A673 (cell line): ENCODE measurements around the gene YPEL3. TPM values are rescaled to one million over a fixed set of nuclear protein-coding genes. Genes with fewer than 3 reads are reported as not detected.

Experiments
- BruUV-seq: library from RNA; stranded (reverse); fragments of 400-500 nt; replicated peaks from 2 replicates; lab custom pipeline; 2021; lab: Mats Ljungman, UMichigan
- CTCF ChIA-PET: fragments of 300-600 bp; sonication (Branson Sonifier 250); formaldehyde crosslinking; loops from one replicate; lab custom pipeline; 2022; ENCODE audit warnings: antibody characterized with exemption; lab: Charles Lee
- POLR2A ChIA-PET: fragments of 300-600 bp; sonication (Branson Sonifier 250); formaldehyde crosslinking; loops from one replicate; lab custom pipeline; 2022; ENCODE audit warnings: antibody characterized with exemption; ENCODE audit not compliant: low non-redundant PET; lab: Charles Lee
- DNase-seq: peaks from one replicate; pipeline ENCODE4 v3.0.0-alpha.2; 2015; ENCODE audit warnings: low spot score
- H3K27ac ChIP-seq: fragments of 200-600 bp; sonication (generic); 2 replicates; pipeline ENCODE4 v1.5.1; 2016; ENCODE audit warnings: mixed run types, low read depth, mild to moderate bottlenecking, mixed read lengths, antibody characterized with exemption, low read length; ENCODE audit not compliant: poor library complexity, severe bottlenecking
- H3K27me3 ChIP-seq: fragments of 200-600 bp; sonication (generic); replicated peaks from 2 replicates; pipeline ENCODE4 v1.6.1; 2017; ENCODE audit warnings: mixed run types, low read depth, mild to moderate bottlenecking, mixed read lengths, antibody characterized with exemption, low read length; ENCODE audit not compliant: insufficient read depth, poor library complexity
- H3K36me3 ChIP-seq: fragments of 200-600 bp; sonication (generic); 2 replicates; pipeline ENCODE4 v1.6.1; 2016; ENCODE audit warnings: mixed run types, mild to moderate bottlenecking, mixed read lengths, antibody characterized with exemption, low read length; ENCODE audit not compliant: insufficient read depth, poor library complexity, severe bottlenecking
- H3K4me1 ChIP-seq: fragments of 200-600 bp; sonication (generic); 2 replicates; pipeline ENCODE4 v1.6.1; 2017; ENCODE audit warnings: mixed run types, mild to moderate bottlenecking, mixed read lengths, antibody characterized with exemption, low read length; ENCODE audit not compliant: insufficient read depth, poor library complexity, severe bottlenecking
- H3K4me3 ChIP-seq: fragments of 200-600 bp; sonication (generic); 2 replicates; pipeline ENCODE4 v1.5.1; 2016; ENCODE audit warnings: low read depth, mixed run types, mild to moderate bottlenecking, mixed read lengths, low read length; ENCODE audit not compliant: poor library complexity, severe bottlenecking
- H3K9me3 ChIP-seq: fragments of 200-600 bp; sonication (generic); 2 replicates; pipeline ENCODE4 v1.6.1; 2016; ENCODE audit warnings: mixed run types, low read depth, mild to moderate bottlenecking, mixed read lengths, antibody characterized with exemption, low read length; ENCODE audit not compliant: poor library complexity, severe bottlenecking
- CTCF ChIP-seq: fragments of 300-800, 200-600 bp; sonication (generic); conservative IDR thresholded peaks from 2 replicates; pipeline ENCODE4 v1.5.1; 2017; ENCODE audit warnings: low read depth, mild to moderate bottlenecking, antibody characterized with exemption, low read length, moderate library complexity, mixed read lengths
- EZH2 ChIP-seq: fragments of 200-600 bp; sonication (generic); IDR thresholded peaks from 2 replicates; pipeline ENCODE4 v1.6.1; 2017; ENCODE audit warnings: borderline replicate concordance, low read depth, mild to moderate bottlenecking, mixed read lengths, antibody characterized with exemption, low read length; ENCODE audit not compliant: poor library complexity, severe bottlenecking
- intact Hi-C: fragments of 100-400 bp; cut with micrococcal nuclease; formaldehyde crosslinking; loops from one replicate; pipeline ENCODE4 v1.10.0; 2022; ENCODE audit not compliant: unreplicated experiment
- total RNA-seq: library from RNA; stranded (reverse); gene quantifications from 2 replicates; pipeline ENCODE4 v1.2.3, GENCODE V29; 2021

The YPEL3 gene
- total RNA-seq, 1 experiment from 2014 or later, result 4.7 TPM

GRCh38 chr16:30088832-30089624 lies 7.0 kb downstream of the YPEL3 start:
- TF ChIP-seq CTCF (no peak), EZH2 (no peak)
- BruUV-seq, result no TSS peak
- CTCF ChIA-PET, result no interaction called here
- DNase-seq, result no peak
- Histone ChIP-seq H3K9me3 (no peaks in the 10 kb centered on the region), H3K36me3 (peaks cover 14% of the 10 kb centered on the region), H3K4me3 (no peak overlapping the region), H3K27ac (no peak overlapping the region), H3K27me3 (no peaks in the 10 kb centered on the region), H3K4me1 (peaks cover 14% of the 10 kb centered on the region)
- intact Hi-C loops, result no loop called here
- POLR2A ChIA-PET, result interaction anchor here (0.6 kb wide), 1 partner anchor 28 kb away, joined by 9 read pairs; no protein-coding TSS in a partner anchor

DNA sequence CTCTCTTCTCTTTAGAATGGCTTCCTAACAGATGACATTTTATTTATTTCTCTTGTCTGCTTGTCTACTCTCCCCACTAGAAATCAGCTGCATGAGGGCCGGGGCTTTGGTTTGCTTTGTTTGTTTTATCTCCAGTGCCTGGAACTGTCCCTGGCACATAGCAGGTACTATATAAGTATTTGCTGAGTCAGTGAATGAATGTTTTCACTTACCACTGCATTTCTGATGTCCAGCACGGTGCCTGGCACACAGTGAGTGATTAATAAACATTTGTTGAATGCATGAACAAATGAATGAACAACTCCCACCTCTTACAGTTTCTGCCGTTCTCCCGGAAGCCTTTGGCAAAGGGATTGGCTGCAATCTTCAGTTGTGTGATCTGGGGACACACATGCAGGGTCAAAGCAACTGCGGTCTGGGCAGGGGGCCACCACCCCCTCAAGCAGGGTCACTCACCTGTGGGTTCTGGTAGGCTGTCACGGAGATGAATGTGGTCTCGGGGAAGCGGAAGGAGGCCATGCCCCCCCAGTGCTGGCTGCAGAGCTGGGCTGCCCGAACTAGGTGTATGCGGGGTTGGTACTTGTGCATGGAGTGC lies 7.7 kb downstream of the YPEL3 start:
- peaks cover 21% of the 10 kb centered on the region for H3K36me3 ChIP-seq
- H3K27me3 ChIP-seq, result no peaks in the 10 kb centered on the region
- intact Hi-C loops, result no loop called here
- H3K27ac ChIP-seq, result no peak overlapping the region
- no peak for DNase-seq
- H3K4me3 ChIP-seq, result no peak overlapping the region
- BruUV-seq, result no TSS peak
- TF ChIP-seq CTCF (no peak), EZH2 (no peak)
- POLR2A ChIA-PET, result interaction anchor here (0.6 kb wide), 1 partner anchor 27 kb away, joined by 9 read pairs; no protein-coding TSS in a partner anchor
- CTCF ChIA-PET, result no interaction called here
- H3K9me3 ChIP-seq, result no peaks in the 10 kb centered on the region
- peaks cover 14% of the 10 kb centered on the region for H3K4me1 ChIP-seq

GRCh38 chr16:30087181-30087898 lies 8.7 kb downstream of the YPEL3 start:
- TF ChIP-seq EZH2, result no peak
- TF ChIP-seq CTCF, result no peak
- intact Hi-C loops, result no loop called here
- Histone ChIP-seq H3K4me3 (no peak overlapping the region), H3K4me1 (peaks cover 10% of the 10 kb centered on the region), H3K27ac (no peak overlapping the region), H3K27me3 (no peaks in the 10 kb centered on the region), H3K36me3 (peaks cover 31% of the 10 kb centered on the region), H3K9me3 (no peaks in the 10 kb centered on the region)
- BruUV-seq, result no TSS peak
- POLR2A ChIA-PET, result interaction anchor here (0.6 to 0.7 kb wide), 2 partner anchors 20 to 405 kb away, joined by 3 to 19 read pairs; no protein-coding TSS in a partner anchor
- DNase-seq, result no peak
- CTCF ChIA-PET, result no interaction called here
